GM18870 (cell line): ENCODE data around the gene URM1.

Experiments
- ATAC-seq: cut with Tn5 transposase; IDR thresholded peaks from one replicate; pipeline ENCODE4 v1.9.1; 2021; ENCODE audit warnings: moderate library complexity; ENCODE audit not compliant: unreplicated experiment

Gene URM1

GRCh38 chr9:128424268-128424780, 53.1 kb downstream of the URM1 start:
- ATAC-seq, result no peak

GRCh38 chr9:128428644-128429512, 57.7 kb downstream of the URM1 start:
- ATAC-seq, result no peak

GRCh38 chr9:128429513-128430086, 58.4 kb downstream of the URM1 start:
- no peak for ATAC-seq

GRCh38 chr9:128431207-128431606, 60.0 kb downstream of the URM1 start:
- no peak for ATAC-seq

- ATAC-seq, result no peak
Observed at GRCh38 chr9:128434340-128434739, 63.2 kb downstream of the URM1 start.

- no peak for ATAC-seq
Observed at GRCh38 chr9:128435611-128436010, 64.4 kb downstream of the URM1 start.

GRCh38 chr9:128438343-128439109, 67.4 kb downstream of the URM1 start:
- ATAC-seq, result no peak

GRCh38 chr9:128439273-128439672, 68.1 kb downstream of the URM1 start:
- no peak for ATAC-seq
